HEK293 (cell line): ENCODE measurements around the gene MYOZ3.

ENCODE experiments used
- BCL11A ChIP-seq: fragments of 450-650 bp; formaldehyde crosslinking; IDR thresholded peaks from 2 replicates; pipeline ENCODE4 v1.5.1; 2016; ENCODE audit warnings: low read depth, missing biosample characterization, missing genetic modification characterization
- EGR2 ChIP-seq: fragments of 450-650 bp; formaldehyde crosslinking; IDR thresholded peaks from 2 replicates; pipeline ENCODE4 v1.5.1; 2016; ENCODE audit warnings: low read depth, missing biosample characterization, missing genetic modification characterization
- FEZF1 ChIP-seq: fragments of 450-650 bp; formaldehyde crosslinking; IDR thresholded peaks from 2 replicates; pipeline ENCODE4 v1.5.1; 2016; ENCODE audit warnings: missing biosample characterization, missing genetic modification characterization
- GLIS1 ChIP-seq: fragments of 450-650 bp; formaldehyde crosslinking; IDR thresholded peaks from 2 replicates; pipeline ENCODE4 v1.5.1; 2016; ENCODE audit warnings: missing biosample characterization, missing genetic modification characterization
- IKZF3 ChIP-seq: fragments of 450-650 bp; IDR thresholded peaks from 2 replicates; pipeline ENCODE4 v1.5.0; 2018; ENCODE audit warnings: missing biosample characterization, mild to moderate bottlenecking, missing genetic modification characterization, moderate library complexity
- RBAK ChIP-seq: fragments of 450-650 bp; formaldehyde crosslinking; IDR thresholded peaks from 2 replicates; pipeline ENCODE4 v1.5.1; 2016; ENCODE audit warnings: missing biosample characterization, missing genetic modification characterization
- WT1 ChIP-seq: fragments of 450-650 bp; formaldehyde crosslinking; IDR thresholded peaks from 2 replicates; pipeline ENCODE4 v1.5.1; 2016; ENCODE audit warnings: missing biosample characterization, missing genetic modification characterization
- ZEB2 ChIP-seq: fragments of 450-650 bp; formaldehyde crosslinking; IDR thresholded peaks from 2 replicates; pipeline ENCODE4 v1.5.1; 2016; ENCODE audit warnings: missing biosample characterization, missing genetic modification characterization
- ZFP37 ChIP-seq: fragments of 450-650 bp; formaldehyde crosslinking; IDR thresholded peaks from 2 replicates; pipeline ENCODE4 v1.5.1; 2016; ENCODE audit warnings: missing biosample characterization, missing genetic modification characterization
- ZIC2 ChIP-seq: fragments of 450-650 bp; formaldehyde crosslinking; IDR thresholded peaks from 2 replicates; pipeline ENCODE4 v1.5.1; 2016; ENCODE audit warnings: missing biosample characterization, missing genetic modification characterization
- ZNF10 ChIP-seq: fragments of 450-650 bp; formaldehyde crosslinking; IDR thresholded peaks from 2 replicates; pipeline ENCODE4 v1.5.1; 2017; ENCODE audit warnings: missing biosample characterization, missing genetic modification characterization
- ZNF16 ChIP-seq: fragments of 450-650 bp; formaldehyde crosslinking; IDR thresholded peaks from 2 replicates; pipeline ENCODE4 v1.5.1; 2016; ENCODE audit warnings: low read depth, missing biosample characterization, missing genetic modification characterization
- ZNF211 ChIP-seq: fragments of 450-650 bp; formaldehyde crosslinking; IDR thresholded peaks from 2 replicates; pipeline ENCODE4 v1.5.1; 2016; ENCODE audit warnings: low read depth, missing biosample characterization, missing genetic modification characterization
- ZNF24 ChIP-seq: fragments of 450-650 bp; formaldehyde crosslinking; IDR thresholded peaks from 2 replicates; pipeline ENCODE4 v1.5.1; 2016; ENCODE audit warnings: missing biosample characterization, missing genetic modification characterization
- ZNF350 ChIP-seq: fragments of 450-650 bp; formaldehyde crosslinking; IDR thresholded peaks from 2 replicates; pipeline ENCODE4 v1.5.0; 2017; ENCODE audit warnings: missing biosample characterization, mild to moderate bottlenecking, missing genetic modification characterization
- ZNF394 ChIP-seq: fragments of 450-650 bp; formaldehyde crosslinking; IDR thresholded peaks from 2 replicates; pipeline ENCODE4 v1.5.1; 2016; ENCODE audit warnings: missing biosample characterization, missing genetic modification characterization, mild to moderate bottlenecking, moderate library complexity, borderline replicate concordance
- ZNF423 ChIP-seq: fragments of 450-650 bp; formaldehyde crosslinking; IDR thresholded peaks from 2 replicates; pipeline ENCODE4 v1.5.1; 2016; ENCODE audit warnings: missing biosample characterization, missing genetic modification characterization
- ZNF426 ChIP-seq: fragments of 450-650 bp; formaldehyde crosslinking; IDR thresholded peaks from 2 replicates; pipeline ENCODE4 v1.5.1; 2017; ENCODE audit warnings: missing biosample characterization, missing genetic modification characterization, mild to moderate bottlenecking, inconsistent platforms, moderate library complexity
- ZNF549 ChIP-seq: fragments of 450-650 bp; IDR thresholded peaks from 2 replicates; pipeline ENCODE4 v1.5.1; 2018; ENCODE audit warnings: missing biosample characterization, missing genetic modification characterization, mild to moderate bottlenecking, inconsistent platforms, moderate library complexity
- ZSCAN23 ChIP-seq: fragments of 450-650 bp; formaldehyde crosslinking; IDR thresholded peaks from 2 replicates; pipeline ENCODE4 v1.5.1; 2016; ENCODE audit warnings: missing biosample characterization, missing genetic modification characterization
- TF ChIP-seq, protein P1 (sequence below): fragments of 450-650 bp; formaldehyde crosslinking; IDR thresholded peaks from 2 replicates; pipeline ENCODE4 v1.5.1; 2016; ENCODE audit warnings: missing biosample characterization, missing genetic modification characterization
- TF ChIP-seq, protein P2 (sequence below): fragments of 450-650 bp; formaldehyde crosslinking; IDR thresholded peaks from 2 replicates; pipeline ENCODE4 v1.5.1; 2016; ENCODE audit warnings: missing biosample characterization, missing genetic modification characterization
- TF ChIP-seq, protein P3 (sequence below): fragments of 450-650 bp; formaldehyde crosslinking; IDR thresholded peaks from 2 replicates; pipeline ENCODE4 v1.5.1; 2016; ENCODE audit warnings: missing biosample characterization, missing genetic modification characterization
- TF ChIP-seq, protein P4 (sequence below): fragments of 450-650 bp; formaldehyde crosslinking; IDR thresholded peaks from 2 replicates; pipeline ENCODE4 v1.5.1; 2016; ENCODE audit warnings: missing biosample characterization, missing genetic modification characterization
- TF ChIP-seq, protein P5 (sequence below): fragments of 450-650 bp; formaldehyde crosslinking; IDR thresholded peaks from 2 replicates; pipeline ENCODE4 v1.5.1; 2016; ENCODE audit warnings: missing biosample characterization, missing genetic modification characterization
- TF ChIP-seq, protein P6 (sequence below): fragments of 450-650 bp; formaldehyde crosslinking; IDR thresholded peaks from 2 replicates; pipeline ENCODE4 v1.5.1; 2017; ENCODE audit warnings: missing biosample characterization, missing genetic modification characterization

MYOZ3 gene

DNA sequence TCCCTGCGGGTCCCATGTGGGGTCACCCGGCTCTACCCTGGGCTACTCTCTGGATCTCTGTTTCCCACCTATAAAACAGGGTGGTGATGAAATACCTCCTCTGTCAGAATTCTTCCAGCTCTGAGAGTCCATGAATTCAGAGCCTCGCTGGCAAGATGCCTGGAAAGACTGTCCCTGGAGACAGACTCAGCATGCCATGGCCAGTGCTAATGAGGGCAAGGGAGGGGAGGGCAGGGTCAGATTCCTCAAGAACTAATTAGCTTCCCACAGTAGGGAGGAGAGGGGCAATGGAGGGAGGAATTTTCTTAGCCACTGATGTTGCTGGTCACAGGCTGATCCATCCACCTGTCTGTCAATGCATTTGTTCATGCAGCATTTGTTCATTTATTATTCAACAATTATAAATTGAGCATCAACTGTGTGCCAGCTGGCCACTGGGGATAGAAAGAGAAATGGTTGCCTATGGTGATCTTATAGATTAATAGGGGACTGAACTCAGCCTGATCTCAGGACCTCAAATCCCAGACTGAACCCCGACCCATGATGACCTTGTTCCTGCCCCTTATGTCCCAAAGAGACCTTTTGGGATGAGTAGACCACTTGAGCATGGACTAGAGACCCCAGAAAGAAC lies 15.9 kb upstream of the MYOZ3 start (continued):
- TF ChIP-seq, protein P1, sequence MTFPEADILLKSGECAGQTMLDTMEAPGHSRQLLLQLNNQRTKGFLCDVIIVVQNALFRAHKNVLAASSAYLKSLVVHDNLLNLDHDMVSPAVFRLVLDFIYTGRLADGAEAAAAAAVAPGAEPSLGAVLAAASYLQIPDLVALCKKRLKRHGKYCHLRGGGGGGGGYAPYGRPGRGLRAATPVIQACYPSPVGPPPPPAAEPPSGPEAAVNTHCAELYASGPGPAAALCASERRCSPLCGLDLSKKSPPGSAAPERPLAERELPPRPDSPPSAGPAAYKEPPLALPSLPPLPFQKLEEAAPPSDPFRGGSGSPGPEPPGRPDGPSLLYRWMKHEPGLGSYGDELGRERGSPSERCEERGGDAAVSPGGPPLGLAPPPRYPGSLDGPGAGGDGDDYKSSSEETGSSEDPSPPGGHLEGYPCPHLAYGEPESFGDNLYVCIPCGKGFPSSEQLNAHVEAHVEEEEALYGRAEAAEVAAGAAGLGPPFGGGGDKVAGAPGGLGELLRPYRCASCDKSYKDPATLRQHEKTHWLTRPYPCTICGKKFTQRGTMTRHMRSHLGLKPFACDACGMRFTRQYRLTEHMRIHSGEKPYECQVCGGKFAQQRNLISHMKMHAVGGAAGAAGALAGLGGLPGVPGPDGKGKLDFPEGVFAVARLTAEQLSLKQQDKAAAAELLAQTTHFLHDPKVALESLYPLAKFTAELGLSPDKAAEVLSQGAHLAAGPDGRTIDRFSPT (tag by site-specific recombination) = peak; percentile 54; the same call in 1 of the 2 replicates
- TF ChIP-seq ZNF24 (tag by site-specific recombination) (peak; percentile 72), ZSCAN23 (0 out of 2 replicates have a peak, but pooled peaks have one; percentile 27), ZEB2 (tag by site-specific recombination) (0 out of 2 replicates have a peak, but pooled peaks have one; percentile 36), FEZF1 (peak; percentile 57; the same call in 1 of the 2 replicates), ZNF16 (tag by site-specific recombination) (no peak), ZNF394 (no peak), RBAK (tag by site-specific recombination) (no peak), IKZF3 (tag by site-specific recombination) (peak; percentile 16; the same call in 1 of the 2 replicates), WT1 (peak; percentile 97), ZNF350 (no peak), EGR2 (tag by site-specific recombination) (peak; percentile 33; the same call in 1 of the 2 replicates), ZIC2 (tag by site-specific recombination) (peak; percentile 81), ZNF211 (tag by site-specific recombination) (no peak), GLIS1 (peak; percentile 77), ZNF10 (tag by site-specific recombination) (no peak), BCL11A (tag by site-specific recombination) (peak; percentile 78), ZNF423 (tag by site-specific recombination) (peak; percentile 83), ZNF549 (tag by site-specific recombination) (no peak), ZNF426 (tag by site-specific recombination) (no peak), ZFP37 (tag by site-specific recombination) (0 out of 2 replicates have a peak, but pooled peaks have one; percentile 35)
- TF ChIP-seq, protein P2, sequence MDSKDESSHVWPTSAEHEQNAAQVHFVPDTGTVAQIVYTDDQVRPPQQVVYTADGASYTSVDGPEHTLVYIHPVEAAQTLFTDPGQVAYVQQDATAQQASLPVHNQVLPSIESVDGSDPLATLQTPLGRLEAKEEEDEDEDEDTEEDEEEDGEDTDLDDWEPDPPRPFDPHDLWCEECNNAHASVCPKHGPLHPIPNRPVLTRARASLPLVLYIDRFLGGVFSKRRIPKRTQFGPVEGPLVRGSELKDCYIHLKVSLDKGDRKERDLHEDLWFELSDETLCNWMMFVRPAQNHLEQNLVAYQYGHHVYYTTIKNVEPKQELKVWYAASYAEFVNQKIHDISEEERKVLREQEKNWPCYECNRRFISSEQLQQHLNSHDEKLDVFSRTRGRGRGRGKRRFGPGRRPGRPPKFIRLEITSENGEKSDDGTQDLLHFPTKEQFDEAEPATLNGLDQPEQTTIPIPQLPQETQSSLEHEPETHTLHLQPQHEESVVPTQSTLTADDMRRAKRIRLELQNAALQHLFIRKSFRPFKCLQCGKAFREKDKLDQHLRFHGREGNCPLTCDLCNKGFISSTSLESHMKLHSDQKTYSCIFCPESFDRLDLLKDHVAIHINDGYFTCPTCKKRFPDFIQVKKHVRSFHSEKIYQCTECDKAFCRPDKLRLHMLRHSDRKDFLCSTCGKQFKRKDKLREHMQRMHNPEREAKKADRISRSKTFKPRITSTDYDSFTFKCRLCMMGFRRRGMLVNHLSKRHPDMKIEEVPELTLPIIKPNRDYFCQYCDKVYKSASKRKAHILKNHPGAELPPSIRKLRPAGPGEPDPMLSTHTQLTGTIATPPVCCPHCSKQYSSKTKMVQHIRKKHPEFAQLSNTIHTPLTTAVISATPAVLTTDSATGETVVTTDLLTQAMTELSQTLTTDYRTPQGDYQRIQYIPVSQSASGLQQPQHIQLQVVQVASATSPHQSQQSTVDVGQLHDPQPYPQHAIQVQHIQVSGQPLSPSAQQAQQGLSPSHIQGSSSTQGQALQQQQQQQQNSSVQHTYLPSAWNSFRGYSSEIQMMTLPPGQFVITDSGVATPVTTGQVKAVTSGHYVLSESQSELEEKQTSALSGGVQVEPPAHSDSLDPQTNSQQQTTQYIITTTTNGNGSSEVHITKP (tag by site-specific recombination) = peak; percentile 73
- TF ChIP-seq, protein P3, sequence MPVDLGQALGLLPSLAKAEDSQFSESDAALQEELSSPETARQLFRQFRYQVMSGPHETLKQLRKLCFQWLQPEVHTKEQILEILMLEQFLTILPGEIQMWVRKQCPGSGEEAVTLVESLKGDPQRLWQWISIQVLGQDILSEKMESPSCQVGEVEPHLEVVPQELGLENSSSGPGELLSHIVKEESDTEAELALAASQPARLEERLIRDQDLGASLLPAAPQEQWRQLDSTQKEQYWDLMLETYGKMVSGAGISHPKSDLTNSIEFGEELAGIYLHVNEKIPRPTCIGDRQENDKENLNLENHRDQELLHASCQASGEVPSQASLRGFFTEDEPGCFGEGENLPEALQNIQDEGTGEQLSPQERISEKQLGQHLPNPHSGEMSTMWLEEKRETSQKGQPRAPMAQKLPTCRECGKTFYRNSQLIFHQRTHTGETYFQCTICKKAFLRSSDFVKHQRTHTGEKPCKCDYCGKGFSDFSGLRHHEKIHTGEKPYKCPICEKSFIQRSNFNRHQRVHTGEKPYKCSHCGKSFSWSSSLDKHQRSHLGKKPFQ = no peak
- TF ChIP-seq, protein P4, sequence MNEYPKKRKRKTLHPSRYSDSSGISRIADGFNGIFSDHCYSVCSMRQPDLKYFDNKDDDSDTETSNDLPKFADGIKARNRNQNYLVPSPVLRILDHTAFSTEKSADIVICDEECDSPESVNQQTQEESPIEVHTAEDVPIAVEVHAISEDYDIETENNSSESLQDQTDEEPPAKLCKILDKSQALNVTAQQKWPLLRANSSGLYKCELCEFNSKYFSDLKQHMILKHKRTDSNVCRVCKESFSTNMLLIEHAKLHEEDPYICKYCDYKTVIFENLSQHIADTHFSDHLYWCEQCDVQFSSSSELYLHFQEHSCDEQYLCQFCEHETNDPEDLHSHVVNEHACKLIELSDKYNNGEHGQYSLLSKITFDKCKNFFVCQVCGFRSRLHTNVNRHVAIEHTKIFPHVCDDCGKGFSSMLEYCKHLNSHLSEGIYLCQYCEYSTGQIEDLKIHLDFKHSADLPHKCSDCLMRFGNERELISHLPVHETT = 0 out of 2 replicates have a peak, but pooled peaks have one; percentile 26
- TF ChIP-seq, protein P5, sequence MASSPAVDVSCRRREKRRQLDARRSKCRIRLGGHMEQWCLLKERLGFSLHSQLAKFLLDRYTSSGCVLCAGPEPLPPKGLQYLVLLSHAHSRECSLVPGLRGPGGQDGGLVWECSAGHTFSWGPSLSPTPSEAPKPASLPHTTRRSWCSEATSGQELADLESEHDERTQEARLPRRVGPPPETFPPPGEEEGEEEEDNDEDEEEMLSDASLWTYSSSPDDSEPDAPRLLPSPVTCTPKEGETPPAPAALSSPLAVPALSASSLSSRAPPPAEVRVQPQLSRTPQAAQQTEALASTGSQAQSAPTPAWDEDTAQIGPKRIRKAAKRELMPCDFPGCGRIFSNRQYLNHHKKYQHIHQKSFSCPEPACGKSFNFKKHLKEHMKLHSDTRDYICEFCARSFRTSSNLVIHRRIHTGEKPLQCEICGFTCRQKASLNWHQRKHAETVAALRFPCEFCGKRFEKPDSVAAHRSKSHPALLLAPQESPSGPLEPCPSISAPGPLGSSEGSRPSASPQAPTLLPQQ = no peak
- TF ChIP-seq, protein P6, sequence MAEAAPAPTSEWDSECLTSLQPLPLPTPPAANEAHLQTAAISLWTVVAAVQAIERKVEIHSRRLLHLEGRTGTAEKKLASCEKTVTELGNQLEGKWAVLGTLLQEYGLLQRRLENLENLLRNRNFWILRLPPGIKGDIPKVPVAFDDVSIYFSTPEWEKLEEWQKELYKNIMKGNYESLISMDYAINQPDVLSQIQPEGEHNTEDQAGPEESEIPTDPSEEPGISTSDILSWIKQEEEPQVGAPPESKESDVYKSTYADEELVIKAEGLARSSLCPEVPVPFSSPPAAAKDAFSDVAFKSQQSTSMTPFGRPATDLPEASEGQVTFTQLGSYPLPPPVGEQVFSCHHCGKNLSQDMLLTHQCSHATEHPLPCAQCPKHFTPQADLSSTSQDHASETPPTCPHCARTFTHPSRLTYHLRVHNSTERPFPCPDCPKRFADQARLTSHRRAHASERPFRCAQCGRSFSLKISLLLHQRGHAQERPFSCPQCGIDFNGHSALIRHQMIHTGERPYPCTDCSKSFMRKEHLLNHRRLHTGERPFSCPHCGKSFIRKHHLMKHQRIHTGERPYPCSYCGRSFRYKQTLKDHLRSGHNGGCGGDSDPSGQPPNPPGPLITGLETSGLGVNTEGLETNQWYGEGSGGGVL (tag by site-specific recombination) = peak; percentile 73
